Fibroblast of peridontal ligament (primary cell): Measurements from ENCODE around the gene MRLN.

Experiments
- DNase-seq: peaks from one replicate; pipeline ENCODE4 v3.0.0-alpha.2; 2010; ENCODE audit errors: extremely low read depth

Gene MRLN

GRCh38 chr10:59706851-59707797 lies 46.1 kb downstream of the MRLN start:
- no peak for DNase-seq

DNA sequence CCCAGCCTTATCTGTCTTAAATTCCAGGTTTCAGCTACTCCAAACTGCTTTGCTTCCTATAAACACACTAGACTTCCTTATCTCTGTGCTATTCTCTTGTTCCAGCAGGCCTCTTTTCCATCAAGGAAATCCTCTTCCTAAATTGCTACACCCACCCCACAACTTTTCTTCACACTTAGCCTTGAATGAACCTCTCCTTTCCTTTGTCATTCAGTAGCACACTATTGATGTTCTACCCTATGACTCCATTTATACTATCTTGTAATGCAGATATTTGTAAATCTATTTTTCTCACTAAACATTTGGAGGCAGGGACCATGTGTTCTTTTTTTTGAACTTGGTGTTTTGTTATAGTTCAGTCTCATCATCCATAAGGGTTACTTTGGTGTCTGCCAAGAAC lies 47.3 kb downstream of the MRLN start:
- no peak for DNase-seq

DNA sequence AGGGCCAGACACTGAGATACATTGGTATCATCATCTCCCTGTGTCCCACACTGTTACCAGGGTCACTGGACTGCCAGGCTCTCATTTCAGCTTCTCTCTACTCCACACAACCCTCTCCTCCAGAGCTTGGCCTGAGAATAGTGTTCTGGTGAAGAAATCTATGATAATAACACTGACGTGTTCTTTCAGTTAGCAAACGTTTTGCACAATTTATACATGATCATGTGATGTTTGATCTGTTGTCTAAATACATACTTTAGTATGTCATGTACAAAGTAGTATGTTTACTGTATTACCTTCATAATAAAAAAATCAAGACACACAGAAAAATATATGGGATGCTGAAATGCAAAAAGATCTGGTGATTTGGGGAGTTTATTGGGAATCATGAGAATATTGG lies 48.6 kb downstream of the MRLN start:
- no peak for DNase-seq

DNA sequence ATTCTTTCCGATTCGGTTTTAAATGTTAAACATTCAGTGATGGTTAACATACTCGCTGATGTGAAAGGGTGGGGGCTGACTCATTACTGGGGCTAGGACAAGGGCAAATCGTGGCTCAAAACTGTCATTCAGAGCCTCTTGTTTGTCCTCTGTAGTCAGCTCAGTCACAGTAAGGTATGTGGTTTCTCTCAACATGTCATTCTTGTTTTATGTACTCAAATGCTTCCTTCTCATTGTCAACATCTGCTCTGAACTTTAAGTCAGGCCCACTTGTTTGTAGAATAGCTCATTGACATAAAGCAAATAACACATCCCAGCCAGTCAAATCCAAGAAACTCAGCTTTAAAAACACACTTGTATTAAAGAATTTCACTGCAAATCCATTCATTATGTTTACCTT lies 50.9 kb downstream of the MRLN start:
- no peak for DNase-seq

GRCh38 chr10:59700709-59701108 lies 52.5 kb downstream of the MRLN start:
- DNase-seq: no peak

GRCh38 chr10:59698326-59698725 lies 54.9 kb downstream of the MRLN start:
- no peak for DNase-seq

DNA sequence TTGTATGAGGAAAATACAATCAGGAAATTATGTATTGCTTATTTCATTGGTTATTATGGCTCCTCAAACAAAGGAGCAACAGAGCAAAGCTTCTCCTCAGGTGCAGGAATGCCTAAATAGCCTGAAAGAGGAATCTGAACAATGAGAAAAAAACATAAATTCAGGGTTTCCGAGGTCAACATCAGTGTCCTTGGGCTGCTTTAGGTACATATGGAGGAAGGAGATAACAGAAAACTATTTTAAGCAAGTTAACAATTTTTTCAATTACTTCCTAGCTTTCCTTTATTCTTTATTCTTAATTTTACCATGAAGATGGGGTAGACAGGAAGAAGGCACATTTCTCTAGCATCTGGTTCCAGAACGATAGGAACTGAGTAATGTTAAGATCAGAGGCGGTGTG lies 57.6 kb downstream of the MRLN start:
- no peak for DNase-seq

- no peak for DNase-seq
These were observed 58.3 kb downstream of the MRLN start for GRCh38 chr10:59694936-59695335.

- no peak for DNase-seq
These were observed 61.1 kb downstream of the MRLN start for GRCh38 chr10:59692113-59692512.

GRCh38 chr10:59688921-59689351 lies 64.3 kb downstream of the MRLN start:
- DNase-seq: no peak

DNA sequence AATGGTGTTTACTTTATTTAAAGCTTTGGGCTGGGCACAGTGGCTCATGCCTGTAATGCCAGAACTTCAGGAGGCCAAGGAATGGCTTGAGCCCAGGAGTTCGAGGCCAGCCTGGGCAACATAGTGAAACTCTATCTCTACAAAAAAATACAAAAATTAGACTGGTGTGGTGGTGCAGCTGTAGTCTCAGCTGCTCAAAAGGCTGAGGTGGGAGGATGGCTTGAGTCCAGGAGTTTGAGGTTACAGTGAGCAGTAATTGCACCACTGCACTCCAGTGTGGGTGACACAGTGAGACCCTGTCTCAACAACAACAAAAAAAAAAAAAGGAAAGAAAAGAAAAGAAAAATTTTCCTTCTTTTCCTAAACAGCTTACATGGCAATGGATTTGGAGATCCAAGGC lies 65.6 kb downstream of the MRLN start:
- no peak for DNase-seq
